SK-N-MC (cell line): ENCODE measurements around the gene HPS1.

Source experiments
- DNase-seq: peaks from one replicate; pipeline ENCODE4 v3.0.0-alpha.2; 2011; ENCODE audit warnings: low read depth, low spot score
- H3K27ac ChIP-seq: fragments of 200-600 bp; sonication (generic); 2 replicates; pipeline ENCODE4 v1.5.1; 2016; ENCODE audit warnings: mixed run types
- H3K36me3 ChIP-seq: fragments of 200-600 bp; sonication (generic); 2 replicates; pipeline ENCODE4 v1.6.1; 2017; ENCODE audit warnings: antibody characterized with exemption, low read length, mixed read lengths; ENCODE audit not compliant: insufficient read depth
- H3K4me3 ChIP-seq: fragments of 200-600 bp; sonication (generic); 2 replicates; pipeline ENCODE4 v1.5.1; 2016
- H3K9ac ChIP-seq: fragments of 200-600 bp; sonication (generic); 2 replicates; pipeline ENCODE4 v1.8.0; 2017; ENCODE audit warnings: mixed run types, mixed read lengths; ENCODE audit not compliant: insufficient read length
- H3K9me3 ChIP-seq: fragments of 200-600 bp; sonication (generic); 2 replicates; pipeline ENCODE4 v1.6.1; 2017; ENCODE audit warnings: low read depth, mild to moderate bottlenecking, antibody characterized with exemption, low read length, moderate library complexity, mixed read lengths
- EZH2 ChIP-seq: fragments of 200-600 bp; sonication (generic); IDR thresholded peaks from one replicate; pipeline ENCODE4 v1.6.1; 2017; ENCODE audit warnings: antibody characterized with exemption
- FOXP2 ChIP-seq: optimal IDR thresholded peaks from 2 replicates; pipeline ENCODE3; 2011; ENCODE audit warnings: mild to moderate bottlenecking, moderate library complexity; ENCODE audit not compliant: insufficient read depth; ENCODE audit errors: extremely low read length, control extremely low read depth
- POLR2AphosphoS5 ChIP-seq: IDR thresholded peaks from 2 replicates; pipeline ENCODE4 v1.6.1; 2012; ENCODE audit warnings: mild to moderate bottlenecking, low read depth, low read length, borderline replicate concordance

The HPS1 gene

GRCh38 chr10:98458809-98459784 is 12.4 kb upstream of the HPS1 start:
- H3K9ac ChIP-seq = no peak overlapping the region
- H3K36me3 ChIP-seq = no peaks in the 10 kb centered on the region
- H3K27ac ChIP-seq = no peak overlapping the region
- no peaks in the 10 kb centered on the region for H3K9me3 ChIP-seq
- H3K4me3 ChIP-seq = no peak overlapping the region
- TF ChIP-seq POLR2AphosphoS5 (no peak), FOXP2 (no peak), EZH2 (no peak)
- no peak for DNase-seq

DNA sequence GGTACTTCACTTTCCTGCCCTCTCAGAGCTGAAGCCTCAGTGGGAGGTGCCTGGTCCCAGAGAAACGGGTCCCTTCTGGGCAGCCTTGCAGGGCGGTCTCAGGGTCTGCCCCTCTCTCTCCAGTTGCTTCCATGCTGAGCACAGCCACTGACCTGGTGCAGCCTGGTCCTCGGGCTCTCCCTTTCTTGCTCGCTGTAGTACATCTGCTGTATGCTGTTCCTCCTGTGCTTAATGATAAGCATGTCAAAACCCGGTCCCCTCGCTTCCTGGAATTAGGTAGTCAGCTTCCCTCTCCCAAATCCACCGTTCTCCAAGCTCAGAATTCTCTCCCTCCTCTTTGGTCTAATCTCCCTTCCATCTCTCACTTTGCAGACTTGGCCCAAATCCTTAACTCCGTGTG is 11.0 kb upstream of the HPS1 start:
- Histone ChIP-seq H3K36me3 (no peaks in the 10 kb centered on the region), H3K9me3 (no peaks in the 10 kb centered on the region), H3K27ac (no peak overlapping the region), H3K4me3 (no peak overlapping the region), H3K9ac (no peak overlapping the region)
- no peak for DNase-seq
- TF ChIP-seq POLR2AphosphoS5 = no peak
- TF ChIP-seq FOXP2 = no peak
- no peak for TF ChIP-seq EZH2

DNA sequence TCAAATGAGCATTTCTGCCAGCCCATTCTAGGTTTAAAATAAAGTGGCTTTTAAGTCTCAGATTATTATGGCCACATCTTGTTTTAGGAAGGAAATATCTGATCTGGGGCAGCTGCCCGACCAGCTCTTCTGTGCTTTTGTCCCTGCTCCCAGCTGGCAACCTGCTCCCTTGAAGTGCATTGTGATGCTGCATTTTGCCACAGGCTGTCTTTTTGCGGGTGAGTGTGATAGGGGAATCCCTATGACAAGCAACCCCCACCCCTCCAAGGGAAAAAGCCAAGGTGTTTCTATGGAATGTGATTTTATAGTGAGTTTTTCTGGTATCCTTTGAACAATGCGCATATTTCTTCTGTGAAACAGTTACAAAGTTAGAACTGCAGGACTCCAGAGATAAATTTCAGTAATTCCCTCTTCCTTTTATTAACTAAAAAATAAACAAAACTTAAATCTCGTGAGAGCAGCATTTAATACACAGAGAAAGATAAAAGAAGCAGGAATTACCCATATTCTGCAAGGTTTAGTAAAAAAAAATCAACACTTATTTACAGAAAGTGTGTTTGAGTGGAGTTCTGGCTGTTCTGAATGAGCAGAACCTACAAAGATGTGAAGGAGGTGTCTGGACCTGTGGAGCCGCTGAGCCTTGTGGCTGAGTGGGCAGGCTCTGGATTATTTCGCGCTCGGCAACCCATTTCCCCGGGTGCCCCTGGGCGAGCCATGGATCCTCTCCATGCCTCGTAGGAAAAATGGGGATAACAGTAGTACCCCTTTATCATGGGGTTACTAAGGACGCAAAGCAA is 10.1 kb upstream of the HPS1 start:
- H3K27ac ChIP-seq = no peak overlapping the region
- no peaks in the 10 kb centered on the region for H3K36me3 ChIP-seq
- TF ChIP-seq EZH2 (no peak), FOXP2 (no peak), POLR2AphosphoS5 (no peak)
- no peak overlapping the region for H3K9ac ChIP-seq
- no peak for DNase-seq
- H3K4me3 ChIP-seq = no peak overlapping the region
- no peaks in the 10 kb centered on the region for H3K9me3 ChIP-seq

DNA sequence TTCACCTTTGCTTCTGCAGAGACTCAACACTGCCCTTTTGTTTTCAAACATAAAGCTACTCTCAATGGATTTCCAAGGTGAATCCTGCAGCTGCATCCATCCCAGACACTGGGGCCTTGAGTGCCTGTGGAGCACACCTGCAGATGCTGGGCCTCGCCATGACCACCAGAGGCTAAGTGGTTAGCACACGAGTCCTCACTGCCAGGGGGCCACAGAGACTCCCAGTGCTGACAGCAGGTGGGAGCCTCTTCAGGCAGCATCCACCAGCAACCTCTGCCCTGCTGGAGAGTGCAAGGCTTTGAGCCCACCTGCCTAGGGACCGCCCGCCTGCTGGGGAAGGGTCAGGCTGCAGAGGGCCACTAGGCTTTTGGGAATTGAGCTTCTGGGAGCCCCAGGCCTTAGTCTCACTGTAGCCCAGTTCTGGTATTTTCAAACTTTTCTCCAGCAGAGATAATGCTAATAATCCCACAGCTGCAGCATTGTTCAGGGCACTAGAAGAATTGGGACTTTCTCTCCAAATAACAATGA is 9.4 kb upstream of the HPS1 start:
- Histone ChIP-seq H3K27ac (no peak overlapping the region), H3K4me3 (no peak overlapping the region), H3K9me3 (no peaks in the 10 kb centered on the region), H3K9ac (no peak overlapping the region), H3K36me3 (no peaks in the 10 kb centered on the region)
- DNase-seq = no peak
- no peak for TF ChIP-seq FOXP2
- no peak for TF ChIP-seq POLR2AphosphoS5
- TF ChIP-seq EZH2 = no peak

DNA sequence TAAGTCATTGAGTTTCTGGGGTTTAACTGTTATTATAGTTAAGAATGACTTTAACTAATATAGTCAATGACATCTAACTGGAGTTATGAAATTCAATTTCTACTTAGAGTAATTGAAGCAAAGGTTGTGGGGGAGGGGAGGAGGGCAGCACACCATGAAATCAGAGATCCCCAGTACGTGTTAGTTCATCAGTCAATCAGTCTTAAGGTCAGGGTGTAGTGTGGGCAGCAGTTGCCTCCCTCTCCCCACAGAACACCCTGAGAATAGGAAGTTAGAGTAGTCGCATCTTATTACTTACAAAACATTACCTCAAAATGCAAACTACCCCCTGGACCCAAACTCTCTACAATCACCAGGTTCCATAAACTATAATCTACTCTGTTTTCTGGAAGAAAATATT is 7.0 kb upstream of the HPS1 start:
- Histone ChIP-seq H3K9ac (no peak overlapping the region), H3K9me3 (no peaks in the 10 kb centered on the region), H3K36me3 (no peaks in the 10 kb centered on the region), H3K27ac (no peak overlapping the region), H3K4me3 (no peak overlapping the region)
- no peak for DNase-seq
- no peak for TF ChIP-seq POLR2AphosphoS5
- TF ChIP-seq EZH2 = no peak
- TF ChIP-seq FOXP2 = no peak

- Histone ChIP-seq H3K36me3 (no peaks in the 10 kb centered on the region), H3K4me3 (no peak overlapping the region), H3K9me3 (no peaks in the 10 kb centered on the region), H3K9ac (no peak overlapping the region), H3K27ac (no peak overlapping the region)
- TF ChIP-seq POLR2AphosphoS5 = no peak
- no peak for DNase-seq
Observed at GRCh38 chr10:98450618-98451017, 3.9 kb upstream of the HPS1 start.

DNA sequence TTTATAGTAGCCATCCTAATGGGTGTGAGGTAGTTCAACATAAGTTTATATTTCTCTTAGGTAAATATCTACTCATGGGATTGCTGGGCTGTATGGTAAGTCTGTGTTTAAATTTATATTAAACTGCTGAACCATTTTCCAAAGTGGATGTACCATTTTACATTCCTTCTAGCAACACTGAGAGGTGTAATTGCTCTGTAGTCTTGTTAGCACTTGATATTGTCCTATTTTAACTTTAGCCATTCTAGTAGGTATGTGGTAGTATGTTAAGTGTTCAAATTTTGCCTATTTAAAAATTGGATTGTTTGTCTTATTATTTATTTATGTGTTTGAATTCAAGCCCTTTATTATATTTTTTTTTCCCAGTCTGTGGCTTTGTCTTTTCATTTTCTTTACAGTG is 2.6 kb upstream of the HPS1 start:
- H3K27ac ChIP-seq = no peak overlapping the region
- TF ChIP-seq POLR2AphosphoS5 (no peak), EZH2 (no peak), FOXP2 (no peak)
- no peak overlapping the region for H3K4me3 ChIP-seq
- no peak overlapping the region for H3K9ac ChIP-seq
- DNase-seq = no peak
- no peaks in the 10 kb centered on the region for H3K36me3 ChIP-seq
- H3K9me3 ChIP-seq = no peaks in the 10 kb centered on the region

- Histone ChIP-seq H3K9ac (peak overlapping the region; percentile 81), H3K36me3 (peaks cover 6% of the 10 kb centered on the region; the same call in 1 of the 2 replicates), H3K4me3 (peak overlapping the region; percentile 83), H3K27ac (peak overlapping the region; percentile 13; the same call in 1 of the 2 replicates), H3K9me3 (no peaks in the 10 kb centered on the region)
- no peak for TF ChIP-seq FOXP2
- TF ChIP-seq EZH2 = no peak
- TF ChIP-seq POLR2AphosphoS5 = no peak
- DNase-seq = no peak
Observed at GRCh38 chr10:98446151-98446660, 529 bp downstream of the HPS1 start.
